Liver (tissue), 9 donors: ENCODE measurements around the gene CACNB1. TPM values are rescaled to one million over a fixed set of nuclear protein-coding genes. Genes with fewer than 3 reads are reported as not detected.

ENCODE experiments used
- DNase-seq: peaks from one replicate; pipeline ENCODE4 v3.0.0-alpha.2; 2017; ENCODE audit warnings: low spot score
- H3K27ac ChIP-seq, 2 donors: one replicate each; pipeline ENCODE4 v1.7.0; 2013; ENCODE audit warnings: inconsistent platforms in 2 of 2, low read length in 2 of 2, control low read depth in 1 of 2, low read depth in 1 of 2, mild to moderate bottlenecking in 1 of 2
- H3K27me3 ChIP-seq, 4 donors: one replicate each; pipeline versions ENCODE4 v1.6.1 to v1.7.0; 2013; ENCODE audit warnings: low read length in 3 of 4, inconsistent platforms in 1 of 4, mild to moderate bottlenecking in 1 of 4, moderate library complexity in 1 of 4; ENCODE audit not compliant: control insufficient read depth in 4 of 4, insufficient read depth in 4 of 4
- H3K36me3 ChIP-seq, 4 donors: one replicate each; pipeline versions ENCODE4 v1.6.1 to v1.7.0; 2013; ENCODE audit warnings: low read length in 3 of 4, mild to moderate bottlenecking in 3 of 4, low read depth in 1 of 4, moderate library complexity in 1 of 4; ENCODE audit not compliant: control insufficient read depth in 4 of 4, insufficient read depth in 3 of 4
- H3K4me1 ChIP-seq, 4 donors: one replicate each; pipeline versions ENCODE4 v1.6.1 to v1.7.0; 2013; ENCODE audit warnings: low read length in 3 of 4, mild to moderate bottlenecking in 3 of 4, moderate library complexity in 1 of 4; ENCODE audit not compliant: control insufficient read depth in 4 of 4, insufficient read depth in 4 of 4
- H3K4me3 ChIP-seq, 3 donors: one replicate each; pipeline versions ENCODE4 v1.6.1 to v1.7.0; 2013; ENCODE audit warnings: low read length in 3 of 3, control low read depth in 1 of 3, low read depth in 1 of 3, mild to moderate bottlenecking in 1 of 3
- H3K9ac ChIP-seq, 2 donors: one replicate each; pipeline ENCODE4 v1.7.0; 2013; ENCODE audit warnings: low read length in 2 of 2, mild to moderate bottlenecking in 2 of 2, moderate library complexity in 2 of 2, control low read depth in 1 of 2, low read depth in 1 of 2
- H3K9me3 ChIP-seq, 4 donors: one replicate each; pipeline versions ENCODE4 v1.6.1 to v1.7.0; 2013; ENCODE audit warnings: low read length in 3 of 4; ENCODE audit not compliant: control insufficient read depth in 4 of 4
- EGR1 ChIP-seq, 2 donors: IDR thresholded peaks; 2 replicates each; pipeline ENCODE4 v1.6.1; 2016 to 2018; ENCODE audit warnings: antibody characterized with exemption in 2 of 2, low read depth in 2 of 2
- FOXA1 ChIP-seq: IDR thresholded peaks from 2 replicates; pipeline ENCODE4 v1.6.1; 2016; ENCODE audit warnings: antibody characterized with exemption
- FOXA2 ChIP-seq: IDR thresholded peaks from 2 replicates; pipeline ENCODE4 v1.6.1; 2016; ENCODE audit warnings: antibody characterized with exemption
- HNF4A ChIP-seq, 2 donors: conservative IDR thresholded peaks; 2 replicates each; pipeline ENCODE4 v1.6.1; 2016; ENCODE audit warnings: antibody characterized with exemption in 2 of 2, mild to moderate bottlenecking in 2 of 2
- HNF4G ChIP-seq: IDR thresholded peaks from 2 replicates; pipeline ENCODE4 v1.6.1; 2016; ENCODE audit warnings: antibody characterized with exemption
- JUND ChIP-seq, 2 donors: IDR thresholded peaks; 2 replicates each; pipeline ENCODE4 v1.6.1; 2016; ENCODE audit warnings: antibody characterized with exemption in 2 of 2
- NR2F2 ChIP-seq: IDR thresholded peaks from 2 replicates; pipeline ENCODE4 v1.6.1; 2016; ENCODE audit warnings: antibody characterized with exemption
- SP1 ChIP-seq: IDR thresholded peaks from 2 replicates; pipeline ENCODE4 v1.6.1; 2018; ENCODE audit warnings: antibody characterized with exemption, mild to moderate bottlenecking
- TAF1 ChIP-seq: conservative IDR thresholded peaks from 2 replicates; pipeline ENCODE4 v1.6.1; 2016; ENCODE audit warnings: antibody characterized with exemption, mild to moderate bottlenecking
- YY1 ChIP-seq: IDR thresholded peaks from 2 replicates; pipeline ENCODE4 v1.6.1; 2016; ENCODE audit warnings: antibody characterized with exemption, mild to moderate bottlenecking
- WGBS: extraction: QIAGEN DNeasy Blood & Tissue Kit; methylation state at CpG from one replicate; pipeline ENCODE4 v1.1.7; 2013; 5-methylcytosine and 5-hydroxymethylcytosine counted together
- polyA plus RNA-seq, 2 donors: library from polyadenylated mRNA; stranded (reverse) in 1 of 2; unstranded in 1 of 2; fragments of 200-250 nt in 1 of 2; fragments of >200 nt in 1 of 2; fragmentation: Nextera tagmentation in 1 of 2; extraction: Ambion mirVana in 1 of 2; gene quantifications; one replicate each; pipeline versions ENCODE4 v1.2.1 to v1.2.3, GENCODE V29; 2013 to 2015
- total RNA-seq, 2 donors: library from RNA; depleted of rRNA; stranded (reverse); fragments of >200 nt; gene quantifications; one replicate each; pipeline ENCODE4 v1.2.3, GENCODE V29; 2014
- TF ChIP-seq, protein P1 (sequence below): IDR thresholded peaks from 2 replicates; pipeline ENCODE4 v1.6.1; 2016; ENCODE audit warnings: antibody characterized with exemption, mild to moderate bottlenecking
- TF ChIP-seq, protein P2 (sequence below): IDR thresholded peaks from 2 replicates; pipeline ENCODE4 v1.6.1; 2016; ENCODE audit warnings: antibody characterized with exemption
- TF ChIP-seq, protein P3 (sequence below): IDR thresholded peaks from 2 replicates; pipeline ENCODE4 v1.6.1; 2016; ENCODE audit warnings: antibody characterized with exemption
- donor health status: healthy.
- donor health status: healthy.
- donor health status: healthy.
- donor health status: healthy.
- donor health status: healthy.

CACNB1 gene
- total RNA-seq = 1 to 10 TPM in 1 of 2 donors, under 1 TPM in 1; 0.05 to 1.3 TPM
- under 1 TPM; 0.22 to 0.31 TPM for polyA plus RNA-seq

DNA sequence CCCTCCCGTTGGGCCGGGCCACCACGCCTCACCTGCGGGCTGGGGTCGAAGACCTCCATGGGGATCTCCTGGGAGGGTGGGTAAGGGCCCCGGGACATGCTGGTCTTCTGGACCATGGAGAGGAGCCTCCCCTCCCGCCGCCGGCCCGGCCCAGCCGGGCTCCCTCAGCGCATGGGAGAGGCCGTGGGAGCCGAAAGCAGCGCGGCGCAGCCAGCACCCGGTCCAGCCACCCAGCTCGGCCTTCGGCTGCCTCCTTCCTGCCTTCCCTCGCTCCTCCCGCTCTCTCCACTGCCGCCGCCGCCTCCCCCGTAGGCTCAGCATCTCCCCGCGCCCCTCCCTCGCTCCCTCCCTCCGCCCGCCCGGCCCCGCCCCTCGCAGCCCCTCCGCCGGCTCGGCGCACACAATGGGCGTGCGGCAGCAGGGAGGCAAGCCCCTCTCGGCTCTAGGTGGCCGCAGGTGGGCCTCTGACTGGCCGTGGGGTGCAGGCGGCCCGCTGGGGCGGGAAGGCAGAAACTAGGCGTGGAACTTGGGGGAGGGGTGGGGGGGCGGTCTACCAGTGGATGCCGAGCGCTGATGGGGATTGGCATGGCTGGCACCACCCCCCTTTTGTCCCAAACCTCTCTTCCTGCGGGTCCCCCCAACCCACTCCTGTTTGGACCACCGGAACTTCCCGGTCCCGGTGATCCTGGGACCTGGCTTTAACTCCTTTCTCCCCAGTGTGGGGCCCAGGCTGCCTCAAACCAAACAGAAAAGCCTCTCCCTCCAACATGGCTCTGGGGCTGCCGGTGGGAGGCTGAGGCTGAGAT is at the start of gene CACNB1:
TSS of gene CACNB1 (minus strand) at position 290 of the 806 bp plus-strand sequence. CDS start at position 116, 174 bp downstream.
- Histone ChIP-seq H3K9ac (no peak within 1 kb of the TSS), H3K4me3 (peak within 1 kb of the TSS; percentile 45 to 60 (median 49)), H3K27me3 (no peaks in the 10 kb centered on the region), H3K36me3 (peaks cover 6 to 12% (median 9%) of the 10 kb centered on the region in 4 donors), H3K9me3 (no peaks in the 10 kb centered on the region), H3K4me1 (peaks cover 7 to 22% (median 15%) of the 10 kb centered on the region in 4 donors), H3K27ac (no peak within 1 kb of the TSS)
- peak; percentile 57 for DNase-seq
- TF ChIP-seq JUND (IDR thresholded peaks at IDR 0.05) (no peak), NR2F2 (no peak)
- TF ChIP-seq, protein P1, sequence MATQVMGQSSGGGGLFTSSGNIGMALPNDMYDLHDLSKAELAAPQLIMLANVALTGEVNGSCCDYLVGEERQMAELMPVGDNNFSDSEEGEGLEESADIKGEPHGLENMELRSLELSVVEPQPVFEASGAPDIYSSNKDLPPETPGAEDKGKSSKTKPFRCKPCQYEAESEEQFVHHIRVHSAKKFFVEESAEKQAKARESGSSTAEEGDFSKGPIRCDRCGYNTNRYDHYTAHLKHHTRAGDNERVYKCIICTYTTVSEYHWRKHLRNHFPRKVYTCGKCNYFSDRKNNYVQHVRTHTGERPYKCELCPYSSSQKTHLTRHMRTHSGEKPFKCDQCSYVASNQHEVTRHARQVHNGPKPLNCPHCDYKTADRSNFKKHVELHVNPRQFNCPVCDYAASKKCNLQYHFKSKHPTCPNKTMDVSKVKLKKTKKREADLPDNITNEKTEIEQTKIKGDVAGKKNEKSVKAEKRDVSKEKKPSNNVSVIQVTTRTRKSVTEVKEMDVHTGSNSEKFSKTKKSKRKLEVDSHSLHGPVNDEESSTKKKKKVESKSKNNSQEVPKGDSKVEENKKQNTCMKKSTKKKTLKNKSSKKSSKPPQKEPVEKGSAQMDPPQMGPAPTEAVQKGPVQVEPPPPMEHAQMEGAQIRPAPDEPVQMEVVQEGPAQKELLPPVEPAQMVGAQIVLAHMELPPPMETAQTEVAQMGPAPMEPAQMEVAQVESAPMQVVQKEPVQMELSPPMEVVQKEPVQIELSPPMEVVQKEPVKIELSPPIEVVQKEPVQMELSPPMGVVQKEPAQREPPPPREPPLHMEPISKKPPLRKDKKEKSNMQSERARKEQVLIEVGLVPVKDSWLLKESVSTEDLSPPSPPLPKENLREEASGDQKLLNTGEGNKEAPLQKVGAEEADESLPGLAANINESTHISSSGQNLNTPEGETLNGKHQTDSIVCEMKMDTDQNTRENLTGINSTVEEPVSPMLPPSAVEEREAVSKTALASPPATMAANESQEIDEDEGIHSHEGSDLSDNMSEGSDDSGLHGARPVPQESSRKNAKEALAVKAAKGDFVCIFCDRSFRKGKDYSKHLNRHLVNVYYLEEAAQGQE = no peak
- WGBS = 2% methylated on average over 55 of the region's 55 CpGs

DNA sequence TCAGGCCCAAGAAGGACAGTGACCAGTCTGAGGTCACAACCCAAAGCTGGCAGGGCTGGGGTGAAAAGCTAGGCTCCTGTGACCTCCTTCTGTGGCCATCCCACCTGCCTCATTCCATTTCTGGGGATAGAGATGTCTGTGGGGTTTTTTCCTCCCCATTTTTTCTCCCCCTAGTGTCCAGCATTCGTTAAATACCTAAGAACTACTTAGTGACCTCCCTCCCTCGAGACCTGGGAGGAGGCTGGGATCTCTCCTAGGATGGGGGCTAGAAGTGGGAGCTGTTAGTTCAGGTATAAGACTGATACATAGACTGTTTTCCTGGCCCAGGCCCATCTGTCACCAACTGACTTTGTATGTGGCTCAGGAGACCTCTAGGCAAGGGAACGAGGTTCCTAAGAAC is 48.8 kb upstream of the CACNB1 start:
- Histone ChIP-seq H3K36me3 (no peaks in the 10 kb centered on the region), H3K4me3 (no peak overlapping the region), H3K4me1 (peaks cover 0 to 4% (median 0%) of the 10 kb centered on the region in 4 donors), H3K27me3 (no peaks in the 10 kb centered on the region), H3K9me3 (no peaks in the 10 kb centered on the region), H3K9ac (no peak overlapping the region), H3K27ac (no peak overlapping the region)
- TF ChIP-seq FOXA1 (no peak), YY1 (no peak), HNF4G (no peak), JUND (IDR thresholded peaks at IDR 0.05) (no peak), EGR1 (IDR thresholded peaks at IDR 0.05; ENCODE audit: low read depth in 2 of 2) (no peak), HNF4A (conservative IDR thresholded peaks at IDR 0.05) (no peak), SP1 (no peak), FOXA2 (no peak), TAF1 (no peak)
- TF ChIP-seq, protein P2, sequence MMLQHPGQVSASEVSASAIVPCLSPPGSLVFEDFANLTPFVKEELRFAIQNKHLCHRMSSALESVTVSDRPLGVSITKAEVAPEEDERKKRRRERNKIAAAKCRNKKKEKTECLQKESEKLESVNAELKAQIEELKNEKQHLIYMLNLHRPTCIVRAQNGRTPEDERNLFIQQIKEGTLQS = no peak
- TF ChIP-seq, protein P3, sequence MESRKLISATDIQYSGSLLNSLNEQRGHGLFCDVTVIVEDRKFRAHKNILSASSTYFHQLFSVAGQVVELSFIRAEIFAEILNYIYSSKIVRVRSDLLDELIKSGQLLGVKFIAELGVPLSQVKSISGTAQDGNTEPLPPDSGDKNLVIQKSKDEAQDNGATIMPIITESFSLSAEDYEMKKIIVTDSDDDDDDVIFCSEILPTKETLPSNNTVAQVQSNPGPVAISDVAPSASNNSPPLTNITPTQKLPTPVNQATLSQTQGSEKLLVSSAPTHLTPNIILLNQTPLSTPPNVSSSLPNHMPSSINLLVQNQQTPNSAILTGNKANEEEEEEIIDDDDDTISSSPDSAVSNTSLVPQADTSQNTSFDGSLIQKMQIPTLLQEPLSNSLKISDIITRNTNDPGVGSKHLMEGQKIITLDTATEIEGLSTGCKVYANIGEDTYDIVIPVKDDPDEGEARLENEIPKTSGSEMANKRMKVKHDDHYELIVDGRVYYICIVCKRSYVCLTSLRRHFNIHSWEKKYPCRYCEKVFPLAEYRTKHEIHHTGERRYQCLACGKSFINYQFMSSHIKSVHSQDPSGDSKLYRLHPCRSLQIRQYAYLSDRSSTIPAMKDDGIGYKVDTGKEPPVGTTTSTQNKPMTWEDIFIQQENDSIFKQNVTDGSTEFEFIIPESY = no peak
- no peak for DNase-seq
- WGBS = 67% methylated on average over 3 of the region's 3 CpGs
